PFSK-1 (cell line): Measurements from ENCODE around the gene NEB.

Experiments
- FOXP2 ChIP-seq: optimal IDR thresholded peaks from 2 replicates; pipeline ENCODE3; 2011; ENCODE audit warnings: borderline replicate concordance, control low read depth, inconsistent platforms; ENCODE audit not compliant: insufficient read depth; ENCODE audit errors: extremely low read length, extremely low read depth
- POLR2AphosphoS5 ChIP-seq: IDR thresholded peaks from 2 replicates; pipeline ENCODE4 v1.6.1; 2012; ENCODE audit warnings: low read depth, mild to moderate bottlenecking, control low read depth, low read length, moderate library complexity
- TAF1 ChIP-seq: IDR thresholded peaks from 2 replicates; pipeline ENCODE4 v1.6.1; 2012; ENCODE audit warnings: low read length, control low read depth, borderline replicate concordance; ENCODE audit not compliant: insufficient read depth
- TF ChIP-seq, protein P1 (sequence below), 2 experiments: IDR thresholded peaks; 2 replicates each; pipeline versions ENCODE4 v1.6.1 to v1.8.0; 2011 to 2012; ENCODE audit warnings: low read depth in 2 of 2, low read length in 2 of 2, control low read depth in 1 of 2, inconsistent platforms in 1 of 2, mild to moderate bottlenecking in 1 of 2, moderate library complexity in 1 of 2; ENCODE audit not compliant: insufficient read depth in 1 of 2

DNA sequence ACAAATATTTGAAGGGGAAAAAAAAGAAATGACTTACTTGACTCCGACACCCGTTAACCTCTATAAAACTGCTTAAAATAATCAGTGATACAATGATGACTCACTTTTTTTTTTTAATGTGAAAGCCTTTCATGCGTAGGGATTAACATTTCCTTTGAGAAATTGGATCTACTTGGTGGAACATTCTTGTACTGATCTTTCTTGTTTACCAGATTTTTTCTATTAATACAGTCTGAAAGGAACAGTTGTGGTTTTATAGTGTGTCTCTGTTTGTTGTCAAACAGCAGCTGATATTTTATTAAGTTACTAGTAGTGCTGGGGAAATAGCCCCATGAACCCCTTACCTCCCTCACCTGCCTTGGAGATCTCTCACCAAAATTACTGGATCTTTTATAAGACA is 40.2 kb upstream of the NEB start:
- TF ChIP-seq FOXP2 (no peak), POLR2AphosphoS5 (no peak), TAF1 (no peak)
- TF ChIP-seq, protein P1, sequence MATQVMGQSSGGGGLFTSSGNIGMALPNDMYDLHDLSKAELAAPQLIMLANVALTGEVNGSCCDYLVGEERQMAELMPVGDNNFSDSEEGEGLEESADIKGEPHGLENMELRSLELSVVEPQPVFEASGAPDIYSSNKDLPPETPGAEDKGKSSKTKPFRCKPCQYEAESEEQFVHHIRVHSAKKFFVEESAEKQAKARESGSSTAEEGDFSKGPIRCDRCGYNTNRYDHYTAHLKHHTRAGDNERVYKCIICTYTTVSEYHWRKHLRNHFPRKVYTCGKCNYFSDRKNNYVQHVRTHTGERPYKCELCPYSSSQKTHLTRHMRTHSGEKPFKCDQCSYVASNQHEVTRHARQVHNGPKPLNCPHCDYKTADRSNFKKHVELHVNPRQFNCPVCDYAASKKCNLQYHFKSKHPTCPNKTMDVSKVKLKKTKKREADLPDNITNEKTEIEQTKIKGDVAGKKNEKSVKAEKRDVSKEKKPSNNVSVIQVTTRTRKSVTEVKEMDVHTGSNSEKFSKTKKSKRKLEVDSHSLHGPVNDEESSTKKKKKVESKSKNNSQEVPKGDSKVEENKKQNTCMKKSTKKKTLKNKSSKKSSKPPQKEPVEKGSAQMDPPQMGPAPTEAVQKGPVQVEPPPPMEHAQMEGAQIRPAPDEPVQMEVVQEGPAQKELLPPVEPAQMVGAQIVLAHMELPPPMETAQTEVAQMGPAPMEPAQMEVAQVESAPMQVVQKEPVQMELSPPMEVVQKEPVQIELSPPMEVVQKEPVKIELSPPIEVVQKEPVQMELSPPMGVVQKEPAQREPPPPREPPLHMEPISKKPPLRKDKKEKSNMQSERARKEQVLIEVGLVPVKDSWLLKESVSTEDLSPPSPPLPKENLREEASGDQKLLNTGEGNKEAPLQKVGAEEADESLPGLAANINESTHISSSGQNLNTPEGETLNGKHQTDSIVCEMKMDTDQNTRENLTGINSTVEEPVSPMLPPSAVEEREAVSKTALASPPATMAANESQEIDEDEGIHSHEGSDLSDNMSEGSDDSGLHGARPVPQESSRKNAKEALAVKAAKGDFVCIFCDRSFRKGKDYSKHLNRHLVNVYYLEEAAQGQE (IDR thresholded peaks at IDR 0.05; ENCODE audit: insufficient read depth in 1 of 2, low read depth in 2 of 2, low read length in 2 of 2), result no peak
